PC-9 (cell line): Measurements from ENCODE around the gene RHEB.

Source experiments
- CTCF ChIP-seq: fragments of 200-600 bp; sonication (generic); conservative IDR thresholded peaks from 2 replicates; pipeline ENCODE4 v1.6.1; 2017; ENCODE audit warnings: mixed run types, antibody characterized with exemption, mild to moderate bottlenecking, moderate library complexity
- EZH2 ChIP-seq: fragments of 200-600 bp; sonication (generic); IDR thresholded peaks from 2 replicates; pipeline ENCODE4 v1.8.0; 2017; ENCODE audit warnings: antibody characterized with exemption, low read depth

- TF ChIP-seq EZH2 (no peak), CTCF (no peak)
Measured at GRCh38 chr7:151465169-151465568, 54.5 kb downstream of the RHEB start.
